ENCODE measurements around the gene C15orf39.

The C15orf39 gene

DNA sequence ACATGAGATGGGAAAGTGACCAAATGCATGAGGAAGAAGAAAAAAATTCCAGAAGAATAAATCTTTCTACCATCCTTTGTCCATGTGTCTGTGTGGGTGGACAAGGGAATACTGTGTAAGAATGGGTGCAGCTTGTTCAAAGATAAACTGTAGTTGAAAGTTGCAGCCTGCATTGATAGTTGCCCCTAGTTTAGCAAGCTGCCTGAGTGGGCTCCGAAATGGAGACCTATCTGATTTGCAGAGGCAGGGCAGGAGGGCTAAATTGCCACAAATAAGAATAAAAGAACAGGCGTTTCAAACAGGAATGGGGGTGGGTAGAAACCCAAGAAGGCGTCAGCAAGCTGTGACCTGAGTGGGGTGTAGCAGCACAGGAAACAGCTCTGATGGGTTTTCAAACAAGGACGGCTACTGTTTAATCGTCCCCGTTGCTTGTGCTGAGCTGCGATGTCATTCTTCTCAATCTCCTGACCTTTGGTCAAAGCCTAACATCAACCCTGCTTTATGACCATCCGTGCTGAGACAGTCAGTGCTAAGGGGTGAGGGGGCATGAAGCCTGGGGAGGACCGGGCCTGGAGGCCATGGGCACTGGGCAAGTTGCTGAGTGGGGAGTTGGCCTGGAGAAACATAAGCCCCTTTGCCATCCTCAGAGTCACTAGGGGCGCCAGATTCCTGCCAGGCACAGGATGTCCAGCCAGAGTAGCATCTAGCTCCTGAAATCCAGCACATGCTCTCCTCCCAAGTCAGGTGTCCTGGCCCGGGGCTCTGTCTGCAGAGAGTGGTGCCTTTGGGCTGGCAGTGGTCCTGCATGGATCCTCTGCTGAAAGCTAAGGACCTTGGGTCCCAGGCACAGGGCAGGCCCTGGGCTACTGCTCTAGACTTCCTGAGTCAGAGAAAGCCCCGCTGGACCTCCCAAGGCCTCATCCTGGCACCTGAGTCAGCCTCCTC is 19.2 kb upstream of the C15orf39 start:
- no peaks in the 10 kb centered on the region for H3K27me3 ChIP-seq (replicated peaks)
- TF ChIP-seq, protein P1, sequence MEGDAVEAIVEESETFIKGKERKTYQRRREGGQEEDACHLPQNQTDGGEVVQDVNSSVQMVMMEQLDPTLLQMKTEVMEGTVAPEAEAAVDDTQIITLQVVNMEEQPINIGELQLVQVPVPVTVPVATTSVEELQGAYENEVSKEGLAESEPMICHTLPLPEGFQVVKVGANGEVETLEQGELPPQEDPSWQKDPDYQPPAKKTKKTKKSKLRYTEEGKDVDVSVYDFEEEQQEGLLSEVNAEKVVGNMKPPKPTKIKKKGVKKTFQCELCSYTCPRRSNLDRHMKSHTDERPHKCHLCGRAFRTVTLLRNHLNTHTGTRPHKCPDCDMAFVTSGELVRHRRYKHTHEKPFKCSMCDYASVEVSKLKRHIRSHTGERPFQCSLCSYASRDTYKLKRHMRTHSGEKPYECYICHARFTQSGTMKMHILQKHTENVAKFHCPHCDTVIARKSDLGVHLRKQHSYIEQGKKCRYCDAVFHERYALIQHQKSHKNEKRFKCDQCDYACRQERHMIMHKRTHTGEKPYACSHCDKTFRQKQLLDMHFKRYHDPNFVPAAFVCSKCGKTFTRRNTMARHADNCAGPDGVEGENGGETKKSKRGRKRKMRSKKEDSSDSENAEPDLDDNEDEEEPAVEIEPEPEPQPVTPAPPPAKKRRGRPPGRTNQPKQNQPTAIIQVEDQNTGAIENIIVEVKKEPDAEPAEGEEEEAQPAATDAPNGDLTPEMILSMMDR (IDR thresholded peaks at IDR 0.05; ENCODE audit: low read depth, low read length, missing control alignments) = peak; percentile 43
- in situ Hi-C loops (cut with HindIII; ENCODE audit: low pct_ligation_motif_present, low sequenced_read_pairs) = no loop called here
- H3K4me3 ChIP-seq (ENCODE audit: low read depth, low read length) = no peak overlapping the region
- H3K27ac ChIP-seq = no peak overlapping the region
- no peaks in the 10 kb centered on the region for H3K36me3 ChIP-seq (replicated peaks)
- DNase-seq = no peak

GRCh38 chr15:75185271-75186029 is 16.2 kb upstream of the C15orf39 start:
- Histone ChIP-seq H3K27me3 (replicated peaks) (no peaks in the 10 kb centered on the region), H3K36me3 (replicated peaks) (no peaks in the 10 kb centered on the region), H3K27ac (no peak overlapping the region), H3K4me3 (ENCODE audit: low read depth, low read length) (no peak overlapping the region)
- TF ChIP-seq, protein P1 (IDR thresholded peaks at IDR 0.05; ENCODE audit: low read depth, low read length, missing control alignments) = no peak
- no peak for DNase-seq
- in situ Hi-C loops (cut with HindIII; ENCODE audit: low pct_ligation_motif_present, low sequenced_read_pairs) = no loop called here

DNA sequence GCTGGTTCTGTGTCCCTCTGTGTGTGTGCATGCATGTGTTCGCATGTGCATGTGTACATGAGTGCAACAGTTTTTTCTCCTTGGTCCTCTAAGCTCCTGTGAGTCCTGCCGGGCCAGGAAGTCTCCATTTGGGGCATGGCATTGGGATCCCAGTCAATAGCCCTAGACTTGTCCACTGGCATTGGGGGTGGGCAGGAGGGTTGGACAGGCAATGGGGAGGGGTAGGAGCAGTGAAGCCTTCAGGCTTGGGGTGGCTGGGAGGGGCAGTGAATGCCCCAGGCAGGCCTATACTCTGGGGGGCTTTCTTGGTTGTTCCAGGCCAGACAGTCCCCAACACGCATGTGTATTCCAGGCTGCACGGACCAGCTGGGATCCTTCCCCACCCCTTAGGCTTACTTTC is 15.6 kb upstream of the C15orf39 start:
- Histone ChIP-seq H3K36me3 (replicated peaks) (no peaks in the 10 kb centered on the region), H3K4me3 (ENCODE audit: low read depth, low read length) (no peak overlapping the region), H3K27me3 (replicated peaks) (no peaks in the 10 kb centered on the region), H3K27ac (no peak overlapping the region)
- TF ChIP-seq, protein P1 (IDR thresholded peaks at IDR 0.05; ENCODE audit: low read depth, low read length, missing control alignments) = no peak
- DNase-seq = no peak
- in situ Hi-C loops (cut with HindIII; ENCODE audit: low pct_ligation_motif_present, low sequenced_read_pairs) = no loop called here

GRCh38 chr15:75188499-75188898 is 13.2 kb upstream of the C15orf39 start:
- H3K27ac ChIP-seq = no peak overlapping the region
- no peaks in the 10 kb centered on the region for H3K27me3 ChIP-seq (replicated peaks)
- TF ChIP-seq, protein P1 (IDR thresholded peaks at IDR 0.05; ENCODE audit: low read depth, low read length, missing control alignments) = no peak
- in situ Hi-C loops (cut with HindIII; ENCODE audit: low pct_ligation_motif_present, low sequenced_read_pairs) = no loop called here
- no peaks in the 10 kb centered on the region for H3K36me3 ChIP-seq (replicated peaks)
- DNase-seq = no peak
- no peak overlapping the region for H3K4me3 ChIP-seq (ENCODE audit: low read depth, low read length)

DNA sequence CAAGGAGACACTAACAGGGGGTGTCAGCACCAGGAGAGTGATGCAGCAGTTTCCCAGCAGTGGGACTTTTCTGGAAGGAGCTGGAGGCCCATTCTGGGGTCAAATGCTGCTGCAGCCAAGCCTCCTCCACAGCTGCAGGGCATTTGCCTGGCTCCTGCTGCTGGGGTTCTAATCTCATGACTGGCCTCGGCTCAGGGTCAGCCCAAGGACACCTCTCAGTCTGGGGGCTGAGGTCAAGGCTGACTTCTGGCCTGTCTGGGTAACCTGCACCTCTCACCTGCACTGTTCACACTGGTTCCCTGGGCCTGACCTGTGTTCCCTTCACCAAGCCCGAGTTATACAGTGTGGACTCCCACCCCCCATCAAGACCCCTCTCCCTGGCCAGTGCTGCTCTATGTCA is 10.4 kb upstream of the C15orf39 start:
- no peak for DNase-seq
- Histone ChIP-seq H3K27ac (no peak overlapping the region), H3K36me3 (replicated peaks) (no peaks in the 10 kb centered on the region), H3K27me3 (replicated peaks) (no peaks in the 10 kb centered on the region), H3K4me3 (ENCODE audit: low read depth, low read length) (no peak overlapping the region)
- TF ChIP-seq, protein P1 (IDR thresholded peaks at IDR 0.05; ENCODE audit: low read depth, low read length, missing control alignments) = no peak
- in situ Hi-C loops (cut with HindIII; ENCODE audit: low pct_ligation_motif_present, low sequenced_read_pairs) = no loop called here

Data from brain microvascular endothelial cell (primary cell).